Cardiac muscle cell (in vitro differentiated cells and primary cell): ENCODE data around the gene USP32. TPM values are rescaled to one million over a fixed set of nuclear protein-coding genes. Genes with fewer than 3 reads are reported as not detected.

ENCODE experiments used
- DNase-seq, 2 donors: peaks; one replicate each; pipeline versions ENCODE4 v3.0.0 to v3.0.0-alpha.2; 2010 to 2017; ENCODE audit warnings: low read depth in 1 of 2, low spot score in 1 of 2
- H3K27ac ChIP-seq: fragments of 200-600 bp; sonication (generic); 2 replicates; pipeline ENCODE4 v1.5.1; 2016
- H3K27me3 ChIP-seq: fragments of 200-600 bp; sonication (generic); 2 replicates; pipeline ENCODE4 v1.6.0; 2016; ENCODE audit warnings: control low read depth
- H3K36me3 ChIP-seq: fragments of 200-600 bp; sonication (generic); 2 replicates; pipeline ENCODE4 v1.5.1; 2016; ENCODE audit warnings: control low read depth
- H3K4me1 ChIP-seq: fragments of 200-600 bp; sonication (generic); 2 replicates; pipeline ENCODE4 v1.8.1; 2017; ENCODE audit warnings: low read depth, mild to moderate bottlenecking, mixed run types
- H3K4me3 ChIP-seq: fragments of 200-600 bp; sonication (generic); 2 replicates; pipeline ENCODE4 v1.5.1; 2016; ENCODE audit warnings: mild to moderate bottlenecking
- H3K9me3 ChIP-seq: fragments of 200-600 bp; sonication (generic); 2 replicates; pipeline ENCODE4 v1.5.1; 2017; ENCODE audit warnings: low read depth, mild to moderate bottlenecking, control low read depth
- polyA plus RNA-seq: library from polyadenylated mRNA; unstranded; fragments of >200 nt; fragmentation: Nextera tagmentation; extraction: Ambion mirVana; gene quantifications from 2 replicates; pipeline ENCODE4 v1.2.1, GENCODE V29; 2016
- total RNA-seq: library from RNA; depleted of rRNA; stranded (reverse); fragments of >200 nt; gene quantifications from 2 replicates; pipeline ENCODE4 v1.2.3, GENCODE V29; 2016
- TF ChIP-seq, protein P1 (sequence below): IDR thresholded peaks from 2 replicates; pipeline ENCODE4 v1.5.1; 2012; ENCODE audit warnings: low read depth, mild to moderate bottlenecking, low read length

Gene USP32
- total and polyA plus RNA-seq, 2 experiments from 2014 or later = 19.7 to 32.2 TPM

DNA sequence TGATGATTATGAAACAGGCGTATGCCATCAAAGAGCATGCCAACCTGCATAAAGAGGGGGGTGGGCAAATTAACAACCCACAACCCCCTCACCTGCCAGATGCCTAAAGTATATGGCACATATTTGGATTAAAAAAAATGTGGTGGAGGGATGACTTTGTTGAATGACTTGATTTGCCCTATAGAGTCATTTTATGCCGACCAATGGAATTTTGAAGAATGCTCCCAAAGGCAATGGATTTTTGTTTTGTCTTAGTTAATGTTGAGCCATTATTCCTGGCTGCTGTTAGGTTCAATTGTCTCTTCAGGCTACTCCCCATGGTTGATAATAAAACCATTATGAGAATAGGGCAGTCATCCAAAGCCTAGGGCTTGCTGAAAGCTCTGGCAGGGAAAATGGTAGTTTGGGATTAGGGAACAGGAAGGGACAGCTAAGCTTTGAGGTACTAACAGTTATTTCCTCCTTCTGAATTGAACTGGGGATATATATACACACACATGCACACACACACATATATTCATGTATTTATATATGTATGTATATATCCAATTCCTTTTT, 24.5 kb upstream of the USP32 start:
- Histone ChIP-seq H3K4me3 (no peak overlapping the region), H3K27me3 (no peaks in the 10 kb centered on the region), H3K9me3 (no peaks in the 10 kb centered on the region), H3K36me3 (no peaks in the 10 kb centered on the region), H3K4me1 (no peaks in the 10 kb centered on the region), H3K27ac (no peak overlapping the region)
- TF ChIP-seq, protein P1, sequence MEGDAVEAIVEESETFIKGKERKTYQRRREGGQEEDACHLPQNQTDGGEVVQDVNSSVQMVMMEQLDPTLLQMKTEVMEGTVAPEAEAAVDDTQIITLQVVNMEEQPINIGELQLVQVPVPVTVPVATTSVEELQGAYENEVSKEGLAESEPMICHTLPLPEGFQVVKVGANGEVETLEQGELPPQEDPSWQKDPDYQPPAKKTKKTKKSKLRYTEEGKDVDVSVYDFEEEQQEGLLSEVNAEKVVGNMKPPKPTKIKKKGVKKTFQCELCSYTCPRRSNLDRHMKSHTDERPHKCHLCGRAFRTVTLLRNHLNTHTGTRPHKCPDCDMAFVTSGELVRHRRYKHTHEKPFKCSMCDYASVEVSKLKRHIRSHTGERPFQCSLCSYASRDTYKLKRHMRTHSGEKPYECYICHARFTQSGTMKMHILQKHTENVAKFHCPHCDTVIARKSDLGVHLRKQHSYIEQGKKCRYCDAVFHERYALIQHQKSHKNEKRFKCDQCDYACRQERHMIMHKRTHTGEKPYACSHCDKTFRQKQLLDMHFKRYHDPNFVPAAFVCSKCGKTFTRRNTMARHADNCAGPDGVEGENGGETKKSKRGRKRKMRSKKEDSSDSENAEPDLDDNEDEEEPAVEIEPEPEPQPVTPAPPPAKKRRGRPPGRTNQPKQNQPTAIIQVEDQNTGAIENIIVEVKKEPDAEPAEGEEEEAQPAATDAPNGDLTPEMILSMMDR = no peak
- DNase-seq = peak in 1 of 2 donors; percentile 64

- no peaks in the 10 kb centered on the region for H3K27me3 ChIP-seq
- no peak overlapping the region for H3K27ac ChIP-seq
- H3K4me3 ChIP-seq = no peak overlapping the region
- H3K36me3 ChIP-seq = no peaks in the 10 kb centered on the region
- H3K9me3 ChIP-seq = no peaks in the 10 kb centered on the region
- no peak for DNase-seq
- H3K4me1 ChIP-seq = no peaks in the 10 kb centered on the region
- TF ChIP-seq, protein P1 = no peak
These were observed 23.2 kb upstream of the USP32 start for GRCh38 chr17:60415146-60415545.

DNA sequence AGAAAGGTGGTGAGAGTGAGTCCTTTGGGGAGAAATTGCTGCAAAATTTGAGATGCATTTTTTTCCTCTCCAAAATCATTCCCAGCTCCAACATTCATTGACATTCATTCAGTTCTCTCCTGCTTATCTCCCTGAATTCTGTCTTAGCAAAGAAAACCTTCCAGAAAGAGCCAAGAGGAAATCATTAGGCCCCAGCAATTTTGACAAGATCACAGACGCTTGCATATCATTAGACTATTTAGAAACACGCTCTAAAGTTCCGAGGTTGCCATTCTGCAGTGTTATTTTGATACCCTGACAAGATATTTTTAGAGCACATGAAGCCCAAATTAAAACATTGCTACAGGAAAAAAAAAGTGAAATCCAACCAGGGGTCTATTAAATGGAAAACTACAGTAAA, 20.8 kb upstream of the USP32 start:
- Histone ChIP-seq H3K36me3 (no peaks in the 10 kb centered on the region), H3K27me3 (no peaks in the 10 kb centered on the region)

GRCh38 chr17:60410001-60410400, 18.1 kb upstream of the USP32 start:
- H3K27me3 ChIP-seq = no peaks in the 10 kb centered on the region
- TF ChIP-seq, protein P1 = no peak
- H3K4me3 ChIP-seq = no peak overlapping the region
- no peaks in the 10 kb centered on the region for H3K4me1 ChIP-seq
- H3K27ac ChIP-seq = no peak overlapping the region
- DNase-seq = no peak
- no peaks in the 10 kb centered on the region for H3K9me3 ChIP-seq
- no peaks in the 10 kb centered on the region for H3K36me3 ChIP-seq

More for the DNA sequence above, 20.8 kb upstream of the USP32 start:
- Histone ChIP-seq H3K27ac (no peak overlapping the region), H3K9me3 (no peaks in the 10 kb centered on the region), H3K4me1 (no peaks in the 10 kb centered on the region), H3K4me3 (no peak overlapping the region)
- TF ChIP-seq, protein P1 = no peak
- no peak for DNase-seq

DNA sequence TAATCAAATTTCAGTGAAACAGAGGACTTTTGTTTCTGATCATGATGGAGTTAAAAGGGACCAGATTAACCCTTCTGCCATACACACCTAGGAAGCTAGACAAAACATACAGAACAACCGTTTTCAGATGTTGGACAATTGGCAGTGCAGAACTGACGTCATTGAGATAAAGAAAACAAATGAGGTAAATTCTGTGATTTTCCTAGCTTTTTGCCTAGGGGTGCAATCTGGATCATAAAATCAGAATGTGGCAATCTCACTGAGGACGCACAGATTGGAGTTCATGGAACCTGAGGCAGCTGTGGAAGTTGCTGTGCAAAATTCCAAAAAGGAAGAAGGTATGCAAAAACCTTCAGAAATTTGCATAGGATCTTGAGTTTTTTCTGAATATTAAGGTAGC, 15.0 kb upstream of the USP32 start:
- Histone ChIP-seq H3K27ac (no peak overlapping the region), H3K36me3 (no peaks in the 10 kb centered on the region), H3K9me3 (no peaks in the 10 kb centered on the region), H3K4me1 (peaks cover 11% of the 10 kb centered on the region), H3K27me3 (no peaks in the 10 kb centered on the region), H3K4me3 (no peak overlapping the region)
- DNase-seq = no peak
- TF ChIP-seq, protein P1 = no peak
